Transverse colon (tissue), 3 donors: ENCODE data around the gene HOXB13.

Experiments
- EP300 ChIP-seq: sonication (generic); formaldehyde crosslinking; IDR thresholded peaks from one replicate; pipeline ENCODE4 v1.6.1; 2017; ENCODE audit warnings: antibody characterized with exemption, low read depth
- POLR2A ChIP-seq: fragments of 450-650 bp; IDR thresholded peaks from one replicate; pipeline ENCODE4 v1.6.1; 2016; ENCODE audit warnings: antibody characterized with exemption, mild to moderate bottlenecking, moderate library complexity
- TF ChIP-seq, protein P1 (sequence below), 5 experiments: fragments of 200-600 bp in 3 of 5; fragments of 450-650 bp in 2 of 5; sonication (generic) in 3 of 5; IDR thresholded peaks; 1 replicate in 2 of 5; 2 replicates in 3 of 5; pipeline ENCODE4 v1.5.1; 2016 to 2017; ENCODE audit warnings: antibody characterized with exemption in 5 of 5, inconsistent platforms in 3 of 5, mild to moderate bottlenecking in 2 of 5, moderate library complexity in 1 of 5

DNA sequence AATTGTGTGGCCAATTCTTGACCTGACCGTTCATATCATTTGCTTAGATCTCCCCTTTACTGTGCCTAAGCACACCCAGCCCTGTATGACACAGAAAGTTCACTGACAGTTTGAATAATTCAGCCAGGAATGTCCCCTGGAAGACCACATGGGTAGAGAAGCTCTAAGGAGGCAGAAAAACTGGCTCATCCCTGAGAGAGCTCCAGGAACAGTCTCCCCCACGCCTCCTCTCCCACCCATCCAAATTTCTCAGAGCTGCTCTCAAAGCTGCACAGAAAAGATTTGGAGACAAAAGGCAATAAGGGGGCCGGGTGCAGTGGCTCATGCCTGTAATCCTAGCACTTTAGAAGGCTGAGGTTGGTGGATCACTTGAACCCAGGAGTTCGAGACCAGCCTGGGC lies 17.4 kb downstream of the HOXB13 start:
- TF ChIP-seq EP300, result no peak
- no peak for TF ChIP-seq POLR2A
- TF ChIP-seq, protein P1, sequence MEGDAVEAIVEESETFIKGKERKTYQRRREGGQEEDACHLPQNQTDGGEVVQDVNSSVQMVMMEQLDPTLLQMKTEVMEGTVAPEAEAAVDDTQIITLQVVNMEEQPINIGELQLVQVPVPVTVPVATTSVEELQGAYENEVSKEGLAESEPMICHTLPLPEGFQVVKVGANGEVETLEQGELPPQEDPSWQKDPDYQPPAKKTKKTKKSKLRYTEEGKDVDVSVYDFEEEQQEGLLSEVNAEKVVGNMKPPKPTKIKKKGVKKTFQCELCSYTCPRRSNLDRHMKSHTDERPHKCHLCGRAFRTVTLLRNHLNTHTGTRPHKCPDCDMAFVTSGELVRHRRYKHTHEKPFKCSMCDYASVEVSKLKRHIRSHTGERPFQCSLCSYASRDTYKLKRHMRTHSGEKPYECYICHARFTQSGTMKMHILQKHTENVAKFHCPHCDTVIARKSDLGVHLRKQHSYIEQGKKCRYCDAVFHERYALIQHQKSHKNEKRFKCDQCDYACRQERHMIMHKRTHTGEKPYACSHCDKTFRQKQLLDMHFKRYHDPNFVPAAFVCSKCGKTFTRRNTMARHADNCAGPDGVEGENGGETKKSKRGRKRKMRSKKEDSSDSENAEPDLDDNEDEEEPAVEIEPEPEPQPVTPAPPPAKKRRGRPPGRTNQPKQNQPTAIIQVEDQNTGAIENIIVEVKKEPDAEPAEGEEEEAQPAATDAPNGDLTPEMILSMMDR (IDR thresholded peaks at IDR 0.05), result no peak
